ENCODE data around the gene TMEM154.

TMEM154 gene

DNA sequence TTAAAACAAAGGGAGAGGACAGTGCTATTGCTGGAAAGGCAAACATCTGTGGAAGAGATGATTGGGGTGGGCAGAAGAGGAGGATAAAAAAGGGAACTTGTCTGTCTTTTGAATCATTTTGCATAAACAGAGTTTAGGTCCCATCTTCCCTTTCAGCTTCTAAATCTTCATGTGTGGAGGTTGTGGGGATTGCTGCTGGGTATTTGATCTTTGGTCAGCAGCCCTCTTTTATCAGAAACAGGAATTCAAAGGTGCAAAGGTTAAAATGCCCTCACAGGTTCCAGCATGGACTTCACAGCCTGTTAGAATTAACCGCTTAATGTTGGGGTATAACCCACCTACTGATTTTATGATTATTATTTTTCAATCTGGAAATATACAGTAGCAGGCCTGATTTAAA, 39.5 kb upstream of the TMEM154 start:
- TF ChIP-seq, protein P1, sequence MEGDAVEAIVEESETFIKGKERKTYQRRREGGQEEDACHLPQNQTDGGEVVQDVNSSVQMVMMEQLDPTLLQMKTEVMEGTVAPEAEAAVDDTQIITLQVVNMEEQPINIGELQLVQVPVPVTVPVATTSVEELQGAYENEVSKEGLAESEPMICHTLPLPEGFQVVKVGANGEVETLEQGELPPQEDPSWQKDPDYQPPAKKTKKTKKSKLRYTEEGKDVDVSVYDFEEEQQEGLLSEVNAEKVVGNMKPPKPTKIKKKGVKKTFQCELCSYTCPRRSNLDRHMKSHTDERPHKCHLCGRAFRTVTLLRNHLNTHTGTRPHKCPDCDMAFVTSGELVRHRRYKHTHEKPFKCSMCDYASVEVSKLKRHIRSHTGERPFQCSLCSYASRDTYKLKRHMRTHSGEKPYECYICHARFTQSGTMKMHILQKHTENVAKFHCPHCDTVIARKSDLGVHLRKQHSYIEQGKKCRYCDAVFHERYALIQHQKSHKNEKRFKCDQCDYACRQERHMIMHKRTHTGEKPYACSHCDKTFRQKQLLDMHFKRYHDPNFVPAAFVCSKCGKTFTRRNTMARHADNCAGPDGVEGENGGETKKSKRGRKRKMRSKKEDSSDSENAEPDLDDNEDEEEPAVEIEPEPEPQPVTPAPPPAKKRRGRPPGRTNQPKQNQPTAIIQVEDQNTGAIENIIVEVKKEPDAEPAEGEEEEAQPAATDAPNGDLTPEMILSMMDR (IDR thresholded peaks at IDR 0.05): no peak

DNA sequence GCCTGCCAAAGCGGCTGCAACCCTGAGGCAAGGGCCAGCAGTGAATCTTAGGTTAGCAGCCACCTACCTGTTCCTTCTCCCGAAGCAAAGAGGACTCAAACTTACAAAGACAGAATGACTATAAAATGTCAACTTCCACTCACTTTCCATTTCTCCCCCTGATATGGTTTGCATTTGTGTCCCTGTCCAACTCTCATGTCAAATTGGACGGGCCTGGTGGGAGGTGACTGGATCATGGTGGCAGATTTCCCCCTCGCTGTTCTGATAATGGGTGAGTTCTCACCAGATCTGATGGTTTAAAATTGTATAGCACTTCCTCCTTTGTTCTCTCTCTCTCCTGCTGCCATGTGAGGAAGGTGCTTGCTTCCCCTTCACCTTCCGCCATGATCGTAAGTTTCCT, 35.3 kb upstream of the TMEM154 start:
- TF ChIP-seq, protein P1 (IDR thresholded peaks at IDR 0.05): no peak

DNA sequence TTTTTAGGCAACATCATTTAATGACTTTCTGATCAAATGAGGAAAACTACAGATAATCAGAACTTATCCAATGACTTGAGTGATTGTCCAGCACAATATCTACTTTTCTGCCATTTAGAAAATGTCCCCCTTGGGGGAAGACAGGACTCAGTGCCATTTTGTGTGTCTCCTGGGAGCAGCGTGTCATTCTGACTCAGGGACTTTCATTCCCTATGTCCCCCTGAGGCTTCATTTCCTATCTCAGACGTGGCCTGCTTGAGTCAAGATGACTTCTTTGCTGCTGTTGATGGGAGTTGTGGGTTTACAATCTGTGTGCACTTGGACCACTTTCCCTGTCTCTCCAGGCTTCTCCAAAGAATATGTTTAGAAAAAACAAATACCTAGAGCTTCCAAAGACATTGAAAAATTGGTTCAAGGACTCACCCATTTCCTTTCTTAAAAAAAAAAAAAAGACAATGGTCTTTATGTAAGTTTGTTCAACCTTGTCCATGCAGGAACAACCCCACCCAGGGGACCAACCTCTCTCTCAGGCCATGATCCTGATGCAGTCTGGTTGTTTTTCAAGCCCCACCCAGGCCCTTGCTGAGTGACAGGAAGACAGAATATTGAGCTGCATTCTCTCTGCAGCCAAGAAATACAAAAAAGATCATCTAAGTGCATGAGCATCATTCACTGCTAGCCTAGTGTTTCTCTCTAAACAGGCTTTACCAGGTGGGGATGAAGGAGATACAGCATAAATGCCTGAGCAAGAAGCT, 34.3 kb upstream of the TMEM154 start:
- TF ChIP-seq, protein P1 (IDR thresholded peaks at IDR 0.05): no peak

DNA sequence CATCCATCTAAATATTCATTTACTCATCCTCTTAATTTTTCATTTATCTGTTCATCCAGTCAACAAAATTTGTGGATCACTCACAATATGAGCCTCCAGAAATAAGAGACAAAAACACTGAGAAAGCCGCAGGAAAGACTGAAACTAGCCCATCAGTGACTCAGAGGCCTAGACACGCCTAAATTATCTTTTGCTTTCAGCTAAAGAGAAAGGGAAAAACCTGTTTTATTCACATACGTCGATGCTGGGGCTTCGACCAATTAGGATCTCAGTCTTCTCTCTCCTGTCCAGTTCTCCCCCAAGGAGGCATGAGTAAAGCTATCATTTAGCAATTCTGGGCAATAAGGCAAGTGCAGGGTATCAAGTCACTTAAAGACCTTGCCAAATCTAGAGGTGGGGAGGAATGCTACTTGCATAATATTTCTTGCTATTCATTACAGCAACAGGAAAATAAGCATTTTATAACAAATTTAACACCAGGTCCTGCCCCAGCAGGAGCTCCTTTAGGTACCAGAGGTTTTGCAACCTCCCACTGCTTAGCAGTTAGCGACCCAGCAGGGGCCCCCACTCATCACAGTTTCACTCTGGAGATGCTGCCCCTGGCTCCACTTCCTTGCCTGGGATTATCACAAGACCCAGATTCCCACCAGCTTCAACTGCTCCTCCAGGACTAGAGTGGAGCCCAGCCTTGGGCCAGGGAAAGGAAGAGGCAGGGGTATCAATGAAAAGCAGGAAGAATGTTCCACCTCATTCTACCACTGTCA, 30.1 kb upstream of the TMEM154 start:
- TF ChIP-seq, protein P1 (IDR thresholded peaks at IDR 0.05): no peak

DNA sequence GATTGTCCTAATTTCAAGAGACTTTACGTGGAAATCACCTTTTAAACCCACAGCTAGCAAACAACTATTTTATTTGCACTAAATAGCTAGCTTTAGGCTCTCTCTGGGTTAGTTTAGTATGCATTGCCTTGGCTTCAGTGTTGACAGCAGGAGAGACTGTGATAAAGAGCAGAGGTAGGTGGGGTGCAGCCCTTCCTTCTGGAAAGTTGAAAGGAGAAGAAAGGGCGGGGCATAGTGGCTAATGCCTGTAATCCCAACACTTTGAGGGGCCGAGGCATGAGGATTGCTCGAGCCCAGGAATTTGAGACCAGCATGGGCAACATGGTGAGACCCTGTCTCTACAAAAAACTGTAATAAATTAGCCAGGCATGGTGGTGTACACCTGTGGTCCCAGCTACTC, 29.0 kb upstream of the TMEM154 start:
- TF ChIP-seq, protein P1 (IDR thresholded peaks at IDR 0.05): no peak

DNA sequence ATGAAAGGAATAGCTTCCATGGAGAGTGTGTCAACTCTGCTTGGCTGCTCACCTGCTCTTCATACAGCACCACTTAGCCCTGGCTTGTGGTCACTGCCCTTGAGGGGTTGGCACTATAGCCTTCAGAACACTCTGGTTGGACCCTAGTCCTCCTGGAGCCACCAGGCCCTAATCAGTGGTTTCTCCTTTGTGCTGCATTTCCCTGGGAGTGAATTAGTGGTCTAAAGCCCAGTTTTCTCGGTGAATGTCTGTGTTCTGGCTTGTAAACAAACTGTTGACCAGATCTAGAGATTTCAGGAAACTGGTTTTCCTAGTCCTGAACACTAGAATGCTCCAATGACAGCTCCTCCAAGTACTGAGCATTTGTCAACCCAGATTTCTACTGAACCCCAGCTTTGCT, 28.6 kb upstream of the TMEM154 start:
- TF ChIP-seq, protein P1 (IDR thresholded peaks at IDR 0.05): no peak

DNA sequence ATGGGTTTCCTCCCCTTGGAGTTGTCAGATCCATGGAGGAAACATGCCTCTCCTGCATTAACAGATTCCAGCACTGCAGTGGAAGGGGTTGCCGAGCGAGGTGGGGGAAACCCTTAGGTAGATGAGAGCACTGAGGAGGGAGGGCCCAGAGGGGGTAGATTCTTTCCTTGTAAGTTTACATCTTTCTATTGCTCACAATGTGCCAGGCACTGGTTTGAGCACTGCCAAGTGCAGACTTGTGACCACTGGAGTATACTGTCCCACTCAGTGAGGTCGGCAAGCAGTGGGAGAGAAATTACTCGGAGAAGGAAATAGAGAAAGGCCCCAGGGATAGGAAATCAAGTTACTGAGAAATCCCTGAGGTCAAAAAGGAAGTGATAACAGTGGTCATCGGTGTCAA, 27.8 kb upstream of the TMEM154 start:
- TF ChIP-seq, protein P1 (IDR thresholded peaks at IDR 0.05): no peak
